ENCODE measurements around the gene SNTB2. TPM values are rescaled to one million over a fixed set of nuclear protein-coding genes. Genes with fewer than 3 reads are reported as not detected.

SNTB2 gene
- polyA plus RNA-seq, 1 of the 3 experiments (the other 2 are of a cell fraction): 13.0 TPM

DNA sequence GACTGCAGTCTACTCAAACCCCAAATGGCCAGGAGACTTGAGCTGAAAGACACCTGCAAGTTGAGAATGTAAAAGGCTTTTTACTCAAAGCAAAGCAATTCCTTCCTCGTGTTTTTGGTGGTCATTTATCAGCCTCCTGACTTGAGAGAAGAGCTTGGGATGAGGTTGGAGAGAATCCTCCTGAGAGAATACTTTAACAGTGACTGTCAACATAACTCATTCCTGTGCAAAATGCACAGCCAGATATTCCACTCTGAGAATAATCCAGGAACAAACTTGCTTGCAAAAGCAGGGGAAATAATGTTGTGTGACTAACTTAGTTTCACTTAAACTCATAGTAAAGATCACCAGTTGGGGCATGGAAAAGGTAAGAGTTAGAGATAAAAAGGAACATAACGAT is 53.4 kb downstream of the SNTB2 start:
- Histone ChIP-seq H3K4me1 (ENCODE audit: control insufficient read depth in 1 of 2, insufficient read depth in 2 of 2, low read depth in 1 of 2, low read length in 1 of 2) (peaks cover 0 to 4% of the 10 kb centered on the region in 2 experiments; a peak in 2 of 4 replicates), H3K4me3 (ENCODE audit: low read depth in 2 of 2, low read length in 1 of 2) (no peak overlapping the region), H3F3A (replicated peaks; ENCODE audit: insufficient read depth) (peaks cover 8% of the 10 kb centered on the region), H3K4me2 (no peak overlapping the region), H3K9me2 (no peaks in the 10 kb centered on the region), H3K79me2 (ENCODE audit: insufficient read depth) (peaks cover 66% of the 10 kb centered on the region), H3K36me3 (replicated peaks in 1 of 2; ENCODE audit: control insufficient read depth in 1 of 2, insufficient read depth in 2 of 2, low read length in 1 of 2) (no peaks in the 10 kb centered on the region), H2AFZ (ENCODE audit: low read depth) (no peak overlapping the region), H3K27me3 (ENCODE audit: insufficient read depth) (no peaks in the 10 kb centered on the region), H3K9me3 (no peaks in the 10 kb centered on the region), H4K20me1 (ENCODE audit: insufficient read depth) (peaks cover 20% of the 10 kb centered on the region; the same call in 1 of the 2 replicates), H3K9ac (no peak overlapping the region), H3K27ac (ENCODE audit: low read depth in 2 of 2, low read length in 1 of 2) (peak overlapping the region in 1 of 2 experiments; percentile 19; a peak in 2 of 4 replicates)
- DNase-seq: no peak
- TF ChIP-seq NFIC (IDR thresholded peaks at IDR 0.05; ENCODE audit: borderline replicate concordance) (no peak), FOSL2 (IDR thresholded peaks at IDR 0.05; ENCODE audit: borderline replicate concordance, low read depth) (0 out of 2 replicates have a peak, but pooled peaks have one; percentile 17)
- 82% methylated on average over 2 of the region's 2 CpGs for WGBS (ENCODE audit: low lambda C conversion rate)
- ChIA-PET POLR2A (no interaction called here), CTCF (interaction anchor here (0.6 to 1.1 kb wide), 2 partner anchors 61 to 800 kb away, joined by 3 to 4 read pairs; no protein-coding TSS in a partner anchor)

DNA sequence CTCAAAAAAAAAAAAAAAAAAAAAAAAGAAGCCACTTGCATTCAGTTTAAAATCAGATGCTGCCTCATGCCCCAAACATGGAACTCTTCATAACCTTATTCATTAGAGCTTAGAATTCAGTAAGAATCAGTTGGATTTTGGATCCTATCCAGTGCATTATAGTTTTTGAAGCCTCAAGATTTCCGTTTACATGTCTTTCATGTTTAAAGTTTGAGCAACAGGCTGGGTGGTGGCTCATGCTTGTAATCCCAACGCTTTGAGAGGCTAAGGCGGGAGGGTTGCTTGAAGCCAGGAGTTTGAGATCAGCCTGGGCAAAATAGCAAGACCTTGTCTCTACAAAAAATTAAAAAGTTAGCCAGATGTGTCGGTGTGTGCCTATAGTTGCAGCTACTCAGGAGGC is 55.0 kb downstream of the SNTB2 start:
- H3K4me2 ChIP-seq: no peak overlapping the region
- H3K79me2 ChIP-seq (ENCODE audit: insufficient read depth): peaks cover 51% of the 10 kb centered on the region
- H3K4me3 ChIP-seq (ENCODE audit: low read depth in 2 of 2, low read length in 1 of 2): no peak overlapping the region
- TF ChIP-seq, protein P1, sequence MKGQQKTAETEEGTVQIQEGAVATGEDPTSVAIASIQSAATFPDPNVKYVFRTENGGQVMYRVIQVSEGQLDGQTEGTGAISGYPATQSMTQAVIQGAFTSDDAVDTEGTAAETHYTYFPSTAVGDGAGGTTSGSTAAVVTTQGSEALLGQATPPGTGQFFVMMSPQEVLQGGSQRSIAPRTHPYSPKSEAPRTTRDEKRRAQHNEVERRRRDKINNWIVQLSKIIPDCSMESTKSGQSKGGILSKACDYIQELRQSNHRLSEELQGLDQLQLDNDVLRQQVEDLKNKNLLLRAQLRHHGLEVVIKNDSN (IDR thresholded peaks at IDR 0.05; ENCODE audit: borderline replicate concordance, low read depth): no peak
- TF ChIP-seq RCOR1 (IDR thresholded peaks at IDR 0.05; ENCODE audit: low read length) (no peak), YY1 (IDR thresholded peaks at IDR 0.05; ENCODE audit: low read depth) (no peak), FOXM1 (IDR thresholded peaks at IDR 0.05; ENCODE audit: low read depth) (no peak), NFIC (IDR thresholded peaks at IDR 0.05; ENCODE audit: borderline replicate concordance) (no peak), RFX5 (IDR thresholded peaks at IDR 0.05; ENCODE audit: low read length) (no peak), SIN3A (IDR thresholded peaks at IDR 0.05; ENCODE audit: borderline replicate concordance, low read depth, low read length) (no peak), ELF1 (IDR thresholded peaks at IDR 0.05) (no peak)
- TF ChIP-seq, protein P2, sequence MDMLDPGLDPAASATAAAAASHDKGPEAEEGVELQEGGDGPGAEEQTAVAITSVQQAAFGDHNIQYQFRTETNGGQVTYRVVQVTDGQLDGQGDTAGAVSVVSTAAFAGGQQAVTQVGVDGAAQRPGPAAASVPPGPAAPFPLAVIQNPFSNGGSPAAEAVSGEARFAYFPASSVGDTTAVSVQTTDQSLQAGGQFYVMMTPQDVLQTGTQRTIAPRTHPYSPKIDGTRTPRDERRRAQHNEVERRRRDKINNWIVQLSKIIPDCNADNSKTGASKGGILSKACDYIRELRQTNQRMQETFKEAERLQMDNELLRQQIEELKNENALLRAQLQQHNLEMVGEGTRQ (IDR thresholded peaks at IDR 0.05; ENCODE audit: borderline replicate concordance, low read depth, low read length): no peak
- CTCF ChIA-PET: no interaction called here
- H3K9me3 ChIP-seq: no peaks in the 10 kb centered on the region
- no peak for DNase-seq
- WGBS (ENCODE audit: low lambda C conversion rate): 98% methylated on average over 4 of the region's 4 CpGs
- H3K27me3 ChIP-seq (ENCODE audit: insufficient read depth): no peaks in the 10 kb centered on the region
- POLR2A ChIA-PET: no interaction called here
- H3K27ac ChIP-seq (ENCODE audit: low read depth in 2 of 2, low read length in 1 of 2): no peak overlapping the region
- peaks cover 0 to 4% of the 10 kb centered on the region in 2 experiments; a peak in 2 of 4 replicates for H3K4me1 ChIP-seq (ENCODE audit: control insufficient read depth in 1 of 2, insufficient read depth in 2 of 2, low read depth in 1 of 2, low read length in 1 of 2)
- H3K9ac ChIP-seq: no peak overlapping the region
- no peak overlapping the region for H2AFZ ChIP-seq (ENCODE audit: low read depth)
- H4K20me1 ChIP-seq (ENCODE audit: insufficient read depth): peaks cover 20% of the 10 kb centered on the region; the same call in 1 of the 2 replicates
- peaks cover 4 to 7% of the 10 kb centered on the region in 2 experiments for H3K36me3 ChIP-seq (replicated peaks in 1 of 2; ENCODE audit: control insufficient read depth in 1 of 2, insufficient read depth in 2 of 2, low read length in 1 of 2)
- H3K9me2 ChIP-seq: no peaks in the 10 kb centered on the region
- peaks cover 8% of the 10 kb centered on the region for H3F3A ChIP-seq (replicated peaks; ENCODE audit: insufficient read depth)

All from SK-N-SH (cell line).